IgD-negative memory B cell (primary cell): ENCODE data around the gene THAP2. TPM values are rescaled to one million over a fixed set of nuclear protein-coding genes. Genes with fewer than 3 reads are reported as not detected.
"Not testable (repeated sequence)": the region's sequence is repeated elsewhere in the genome, so short reads cannot be mapped to it uniquely, and the experiment has no call there.

Experiments used
- H3K27ac Mint-ChIP-seq, 3 donors: one replicate each; pipeline ENCODE4 v1.8.0; 2020 to 2022; ENCODE audit warnings: mild to moderate bottlenecking in 3 of 3, mixed read lengths in 3 of 3, moderate library complexity in 1 of 3
- H3K27me3 Mint-ChIP-seq: one replicate; pipeline ENCODE4 v1.8.0; 2021; ENCODE audit warnings: mixed read lengths
- H3K36me3 Mint-ChIP-seq: one replicate; pipeline ENCODE4 v1.8.0; 2020; ENCODE audit warnings: mild to moderate bottlenecking, mixed read lengths
- H3K4me1 Mint-ChIP-seq, 3 donors: one replicate each; pipeline ENCODE4 v1.8.0; 2020 to 2022; ENCODE audit warnings: mixed read lengths in 3 of 3, mild to moderate bottlenecking in 1 of 3
- H3K4me3 Mint-ChIP-seq, 4 donors: one replicate each; pipeline ENCODE4 v1.8.0; 2020 to 2022; ENCODE audit warnings: mild to moderate bottlenecking in 4 of 4, mixed read lengths in 4 of 4, moderate library complexity in 3 of 4
- H3K9me3 Mint-ChIP-seq, 3 donors: one replicate each; pipeline ENCODE4 v1.8.0; 2020 to 2021; ENCODE audit warnings: mixed read lengths in 3 of 3, mild to moderate bottlenecking in 1 of 3
- polyA plus RNA-seq: library from polyadenylated mRNA; unstranded; fragments of 300-500 nt; fragmentation: Illumina TruSeq; gene quantifications from one replicate; pipeline ENCODE4 v1.2.3, GENCODE V29; 2021

The THAP2 gene
- polyA plus RNA-seq, 1 donor from 2014 or later, result 11.1 TPM

DNA sequence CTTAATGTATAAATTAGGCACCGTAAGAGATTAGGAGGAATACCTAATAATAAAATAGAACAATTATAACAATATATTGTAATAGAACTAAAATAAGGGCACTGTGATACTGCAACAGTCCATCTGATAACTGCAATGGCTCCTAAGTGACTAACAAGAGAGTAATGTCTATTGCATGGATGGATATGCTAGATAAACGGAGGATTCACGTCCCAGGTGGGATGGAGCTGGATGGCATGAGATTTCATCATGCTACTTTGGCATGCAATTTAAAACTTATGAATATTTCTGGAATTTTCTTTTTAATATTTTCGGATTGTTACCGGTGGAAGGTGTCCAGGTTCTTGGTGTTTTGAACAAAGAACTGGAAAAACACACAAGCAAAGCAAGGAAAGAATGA is 19.5 kb downstream of the THAP2 start:
- Mint-ChIP-seq H3K4me3 (peak overlapping the region in 1 of 4 donors; percentile 53), H3K36me3 (no peaks in the 10 kb centered on the region), H3K9me3 (no peaks in the 10 kb centered on the region), H3K4me1 (peaks cover 7 to 11% (median 8%) of the 10 kb centered on the region in 3 donors), H3K27ac (peak overlapping the region in 1 of 3 donors; percentile 40), H3K27me3 (no peaks in the 10 kb centered on the region)

DNA sequence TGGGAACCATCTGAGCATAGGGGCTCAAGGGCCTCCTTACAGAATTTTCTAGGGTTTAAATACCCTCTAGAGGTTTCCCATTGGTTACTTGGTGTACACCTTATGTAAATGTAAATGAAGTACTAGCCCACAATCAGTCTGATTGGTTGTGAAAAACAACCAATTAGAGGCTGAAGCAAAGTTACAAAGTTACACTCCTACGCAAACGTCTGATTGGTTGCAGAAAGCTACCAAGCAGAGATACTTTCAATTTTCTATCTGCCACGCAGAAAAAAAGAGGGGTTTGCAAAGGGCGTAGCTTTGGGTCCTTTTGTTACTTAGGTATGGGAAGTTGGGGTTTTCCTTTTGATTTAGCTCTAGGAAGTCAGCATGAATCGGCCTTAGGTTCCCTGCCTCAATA is 20.0 kb downstream of the THAP2 start:
- Mint-ChIP-seq H3K4me3 (peak overlapping the region in 2 of 4 donors; percentile 53 to 71), H3K36me3 (no peaks in the 10 kb centered on the region), H3K27ac (peak overlapping the region in 1 of 3 donors; percentile 40), H3K4me1 (peaks cover 7 to 15% (median 8%) of the 10 kb centered on the region in 3 donors), H3K9me3 (no peaks in the 10 kb centered on the region), H3K27me3 (no peaks in the 10 kb centered on the region)

DNA sequence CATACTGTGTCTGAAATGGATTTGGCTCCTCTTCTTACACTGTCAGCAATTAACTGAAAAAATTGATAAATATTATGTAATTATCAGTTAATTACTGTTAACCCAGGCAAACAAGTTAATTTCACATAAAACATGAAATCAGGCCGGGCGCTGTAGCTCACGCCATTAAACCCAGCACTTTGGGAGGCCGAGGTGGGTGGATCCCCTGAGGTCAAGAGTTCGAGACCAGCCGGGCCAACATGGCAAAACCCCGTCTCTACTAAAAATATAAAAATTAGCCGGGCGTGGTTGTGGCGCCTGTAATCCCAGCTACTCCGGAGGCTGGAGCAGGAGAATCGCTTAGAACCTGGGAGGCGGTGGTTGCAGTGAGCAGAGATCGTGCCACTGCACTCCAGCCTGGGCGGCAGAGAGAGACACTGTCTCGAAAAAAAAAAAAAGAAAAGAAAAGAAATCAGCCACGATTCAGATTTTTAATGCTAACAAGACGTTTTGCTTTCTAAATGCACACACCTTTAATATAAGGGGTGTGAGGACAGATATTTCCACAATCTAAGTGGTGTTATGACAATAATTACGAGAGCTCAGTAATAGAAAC is 21.3 kb downstream of the THAP2 start:
- peak overlapping the region; percentile 92 to 99 (median 98) for H3K4me3 Mint-ChIP-seq
- no peaks in the 10 kb centered on the region for H3K27me3 Mint-ChIP-seq
- H3K36me3 Mint-ChIP-seq, result no peaks in the 10 kb centered on the region
- H3K9me3 Mint-ChIP-seq, result no peaks in the 10 kb centered on the region
- H3K4me1 Mint-ChIP-seq, result peaks cover 12 to 27% (median 19%) of the 10 kb centered on the region in 3 donors
- peak overlapping the region; percentile 88 to 95 (median 92) for H3K27ac Mint-ChIP-seq

GRCh38 chr12:71685914-71686657 is 22.0 kb downstream of the THAP2 start, which contains the start of gene TMEM19:
Gene TMEM19 (plus strand): TSS chr12:71686082. CDS start chr12:71686681, 599 bp downstream.
- H3K4me1 Mint-ChIP-seq, result peaks cover 17 to 32% (median 24%) of the 10 kb centered on the region in 3 donors
- no peaks in the 10 kb centered on the region for H3K27me3 Mint-ChIP-seq
- H3K36me3 Mint-ChIP-seq, result no peaks in the 10 kb centered on the region
- H3K9me3 Mint-ChIP-seq, result no peaks in the 10 kb centered on the region
- H3K27ac Mint-ChIP-seq, result peak within 1 kb of the TSS; percentile 88 to 95 (median 92)
- H3K4me3 Mint-ChIP-seq, result peak within 1 kb of the TSS; percentile 92 to 99 (median 98)

GRCh38 chr12:71686658-71687025 is 22.5 kb downstream of the THAP2 start:
- Mint-ChIP-seq H3K36me3 (no peaks in the 10 kb centered on the region), H3K4me1 (peaks cover 19 to 34% (median 24%) of the 10 kb centered on the region in 3 donors), H3K4me3 (peak overlapping the region; percentile 92 to 99 (median 98))

GRCh38 chr12:71687172-71687571 is 23.1 kb downstream of the THAP2 start:
- Mint-ChIP-seq H3K4me3 (peak overlapping the region; percentile 92 to 99 (median 98)), H3K4me1 (peaks cover 23 to 38% (median 29%) of the 10 kb centered on the region in 3 donors), H3K27ac (peak overlapping the region; percentile 81 to 95 (median 88))
- not testable (repeated sequence) for H3K36me3 Mint-ChIP-seq, H3K9me3 Mint-ChIP-seq, H3K27me3 Mint-ChIP-seq

More at GRCh38 chr12:71686658-71687025, 22.5 kb downstream of the THAP2 start:
- Mint-ChIP-seq H3K27me3 (no peaks in the 10 kb centered on the region), H3K9me3 (no peaks in the 10 kb centered on the region), H3K27ac (peak overlapping the region; percentile 88 to 95 (median 92))

GRCh38 chr12:71688961-71689570 is 25.0 kb downstream of the THAP2 start:
- Mint-ChIP-seq H3K36me3 (no peaks in the 10 kb centered on the region), H3K4me1 (peaks cover 35 to 52% (median 45%) of the 10 kb centered on the region in 3 donors), H3K27me3 (no peaks in the 10 kb centered on the region), H3K4me3 (peak overlapping the region; percentile 92 to 99 (median 98)), H3K9me3 (no peaks in the 10 kb centered on the region), H3K27ac (peak overlapping the region; percentile 87 to 88 (median 87))

DNA sequence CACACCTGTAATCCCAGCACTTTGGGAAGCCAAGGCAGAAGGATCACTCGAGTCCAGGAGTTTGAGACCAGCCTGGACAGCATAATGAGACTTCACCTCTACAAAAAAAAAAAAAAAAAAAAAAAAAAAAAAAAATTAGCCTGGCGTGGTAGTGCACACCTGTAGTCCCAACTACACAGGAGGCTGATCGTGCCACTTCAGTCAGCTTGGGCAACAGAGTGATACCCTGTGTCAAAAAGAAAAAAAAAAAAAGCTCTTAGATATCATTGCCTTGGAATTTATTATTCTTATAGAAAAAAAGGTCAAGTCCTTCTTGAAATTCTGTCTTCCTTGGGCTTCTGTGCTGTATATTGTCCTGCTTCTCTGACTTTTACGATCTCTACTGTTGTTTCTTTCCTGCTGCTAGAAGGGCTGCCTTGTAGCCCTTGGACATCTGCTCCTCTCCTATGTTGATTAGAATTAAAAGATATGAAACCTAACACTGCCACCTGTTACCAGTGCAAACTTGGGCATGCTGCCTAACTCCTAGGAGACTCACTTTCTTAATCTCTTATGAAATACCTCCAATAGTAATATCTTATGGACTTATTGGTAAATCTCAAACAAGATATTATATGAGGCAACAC is 27.5 kb downstream of the THAP2 start:
- no peaks in the 10 kb centered on the region for H3K9me3 Mint-ChIP-seq
- peak overlapping the region; percentile 0 to 33 (median 1) for H3K27ac Mint-ChIP-seq
- H3K36me3 Mint-ChIP-seq, result peaks cover 1% of the 10 kb centered on the region
- no peaks in the 10 kb centered on the region for H3K27me3 Mint-ChIP-seq
- peak overlapping the region; percentile 3 to 68 (median 34) for H3K4me3 Mint-ChIP-seq
- H3K4me1 Mint-ChIP-seq, result peaks cover 48 to 62% (median 57%) of the 10 kb centered on the region in 3 donors

- peaks cover 3% of the 10 kb centered on the region for H3K36me3 Mint-ChIP-seq
- peaks cover 46 to 58% (median 55%) of the 10 kb centered on the region in 3 donors for H3K4me1 Mint-ChIP-seq
- peak overlapping the region; percentile 78 to 94 (median 79) for H3K27ac Mint-ChIP-seq
- H3K27me3 Mint-ChIP-seq, result no peaks in the 10 kb centered on the region
- no peaks in the 10 kb centered on the region for H3K9me3 Mint-ChIP-seq
- H3K4me3 Mint-ChIP-seq, result peak overlapping the region in 3 of 4 donors; percentile 61 to 90 (median 67)
Observed at GRCh38 chr12:71693126-71693525, 29.0 kb downstream of the THAP2 start.

- not testable (repeated sequence) for H3K27me3 Mint-ChIP-seq, H3K36me3 Mint-ChIP-seq, H3K9me3 Mint-ChIP-seq
- peaks cover 49 to 60% (median 53%) of the 10 kb centered on the region in 3 donors for H3K4me1 Mint-ChIP-seq
- H3K27ac Mint-ChIP-seq, result peak overlapping the region; percentile 78 to 94 (median 79)
- peak overlapping the region; percentile 30 to 90 (median 64) for H3K4me3 Mint-ChIP-seq
Observed at GRCh38 chr12:71693651-71694050, 29.6 kb downstream of the THAP2 start.

- Mint-ChIP-seq H3K9me3 (no peaks in the 10 kb centered on the region), H3K4me3 (peak overlapping the region; percentile 30 to 90 (median 64)), H3K36me3 (peaks cover 3% of the 10 kb centered on the region), H3K27me3 (no peaks in the 10 kb centered on the region), H3K27ac (peak overlapping the region; percentile 78 to 94 (median 79)), H3K4me1 (peaks cover 48 to 57% (median 55%) of the 10 kb centered on the region in 3 donors)
Observed at GRCh38 chr12:71694099-71694820, 30.2 kb downstream of the THAP2 start.

- Mint-ChIP-seq H3K4me3 (no peak overlapping the region), H3K27ac (no peak overlapping the region), H3K27me3 (no peaks in the 10 kb centered on the region), H3K4me1 (peaks cover 41 to 46% (median 43%) of the 10 kb centered on the region in 3 donors), H3K9me3 (no peaks in the 10 kb centered on the region), H3K36me3 (peaks cover 7% of the 10 kb centered on the region)
Observed at GRCh38 chr12:71695782-71696181, 31.7 kb downstream of the THAP2 start.

DNA sequence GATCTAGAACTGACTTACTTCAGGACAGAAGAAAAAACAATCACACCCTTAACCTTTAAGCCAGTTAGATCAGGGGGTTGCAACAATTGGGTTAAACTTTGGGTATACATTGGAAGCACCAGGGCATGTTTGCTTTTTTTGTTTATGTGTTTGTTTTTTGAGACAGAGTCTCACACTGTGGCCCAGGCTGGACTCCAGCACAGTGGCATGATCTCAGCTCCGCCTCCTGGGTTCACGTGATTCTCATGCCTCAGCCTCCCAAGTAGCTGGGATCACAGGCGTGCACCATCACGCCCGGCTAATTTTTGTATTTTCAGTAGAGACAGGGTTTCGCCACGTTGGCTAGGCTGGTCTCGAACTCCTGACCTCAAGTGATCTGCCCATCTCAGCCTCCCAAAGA is 38.1 kb downstream of the THAP2 start:
- peak overlapping the region in 1 of 3 donors; percentile 2 for H3K27ac Mint-ChIP-seq
- not testable (repeated sequence) for H3K4me3 Mint-ChIP-seq, H3K27me3 Mint-ChIP-seq, H3K9me3 Mint-ChIP-seq, H3K36me3 Mint-ChIP-seq
- H3K4me1 Mint-ChIP-seq, result peaks cover 4 to 25% (median 7%) of the 10 kb centered on the region in 3 donors

DNA sequence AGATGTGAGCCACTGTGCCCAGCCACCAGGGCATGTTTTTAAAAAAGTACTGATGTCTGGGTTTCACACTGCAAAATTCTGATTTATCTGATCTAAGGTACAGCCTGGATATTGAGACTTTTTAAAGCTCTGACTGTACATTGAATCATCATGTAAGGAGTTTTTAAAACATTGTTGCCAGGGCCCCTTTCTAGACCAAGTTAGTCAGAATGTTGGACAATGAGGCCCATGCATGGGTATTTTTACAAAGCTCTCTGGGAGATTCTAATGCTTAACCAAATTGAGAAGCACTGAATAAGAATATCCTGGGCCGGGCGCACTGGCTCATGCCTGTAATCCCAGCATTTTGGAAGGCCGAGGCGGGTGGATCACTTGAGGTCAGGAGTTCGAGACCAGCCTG is 38.5 kb downstream of the THAP2 start:
- peaks cover 6 to 25% (median 9%) of the 10 kb centered on the region in 3 donors for H3K4me1 Mint-ChIP-seq
- H3K27me3 Mint-ChIP-seq, result no peaks in the 10 kb centered on the region
- H3K4me3 Mint-ChIP-seq, result no peak overlapping the region
- H3K9me3 Mint-ChIP-seq, result no peaks in the 10 kb centered on the region
- no peak overlapping the region for H3K27ac Mint-ChIP-seq
- H3K36me3 Mint-ChIP-seq, result peaks cover 12% of the 10 kb centered on the region
